ENCODE measurements around the gene USF2. TPM values are rescaled to one million over a fixed set of nuclear protein-coding genes. Genes with fewer than 3 reads are reported as not detected.
"Not testable (repeated sequence)": the region's sequence is repeated elsewhere in the genome, so short reads cannot be mapped to it uniquely, and the experiment has no call there.

The USF2 gene
- total RNA-seq, 1 donor from 2014 or later = 110 TPM

DNA sequence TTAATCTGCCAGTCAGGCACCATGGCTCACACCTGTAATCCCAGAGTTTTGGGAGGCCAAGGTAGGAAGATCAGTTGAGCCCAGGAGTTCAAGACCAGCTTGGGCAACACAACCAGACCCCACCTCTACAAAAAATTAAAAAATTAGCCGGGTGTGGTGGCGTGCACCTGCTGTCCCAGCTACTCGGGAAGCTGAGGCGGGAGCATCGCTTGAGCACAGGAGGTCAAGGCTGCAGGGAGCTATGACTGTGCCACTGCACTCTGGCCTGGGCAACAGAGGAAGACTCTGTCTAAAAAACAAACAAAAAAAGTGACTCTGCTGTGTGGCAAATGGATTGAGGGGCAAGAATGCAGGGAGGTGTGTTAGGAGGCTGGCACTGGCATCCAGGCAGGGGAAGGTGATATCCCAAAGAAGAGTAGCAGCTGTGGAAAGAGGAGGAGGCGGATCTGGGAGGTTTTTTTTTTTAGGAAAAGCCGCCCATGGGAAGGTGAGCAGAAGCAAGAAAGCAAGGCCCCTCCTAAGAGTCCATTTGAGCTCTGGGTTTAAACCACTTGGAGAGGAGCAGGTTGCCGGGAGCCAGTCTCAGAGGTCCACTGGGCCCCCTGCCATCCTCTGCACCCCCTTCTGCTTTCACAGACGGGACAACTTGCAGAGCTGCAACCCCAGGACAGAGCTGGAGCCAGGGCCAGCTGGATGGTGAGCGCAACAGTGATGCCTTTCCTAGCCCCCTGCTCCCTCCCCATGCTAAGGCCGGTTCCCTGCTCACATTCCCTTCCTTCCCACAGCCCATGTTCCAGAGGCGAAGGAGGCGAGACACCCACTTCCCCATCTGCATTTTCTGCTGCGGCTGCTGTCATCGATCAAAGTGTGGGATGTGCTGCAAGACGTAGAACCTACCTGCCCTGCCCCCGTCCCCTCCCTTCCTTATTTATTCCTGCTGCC is 15.7 kb downstream of the USF2 start:
- DNase-seq (ENCODE audit: low spot score) = no peak

DNA sequence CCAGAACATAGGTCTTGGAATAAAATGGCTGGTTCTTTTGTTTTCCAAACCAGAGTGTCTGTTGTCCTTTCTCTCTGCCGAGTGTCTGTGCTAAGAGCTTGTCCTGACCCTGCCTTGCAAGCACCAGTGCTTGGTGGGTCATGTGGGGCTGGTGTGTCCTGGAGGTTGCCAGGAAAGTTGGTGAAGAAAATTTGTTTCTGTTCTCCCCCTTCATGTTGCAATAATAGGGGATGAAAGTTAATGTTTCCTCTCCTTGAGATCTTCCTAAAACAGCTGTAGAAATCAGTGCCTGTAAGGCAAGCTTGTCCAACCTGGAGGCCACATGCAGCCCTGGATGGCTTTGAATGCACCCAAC is 16.3 kb downstream of the USF2 start:
- DNase-seq (ENCODE audit: low spot score) = no peak

DNA sequence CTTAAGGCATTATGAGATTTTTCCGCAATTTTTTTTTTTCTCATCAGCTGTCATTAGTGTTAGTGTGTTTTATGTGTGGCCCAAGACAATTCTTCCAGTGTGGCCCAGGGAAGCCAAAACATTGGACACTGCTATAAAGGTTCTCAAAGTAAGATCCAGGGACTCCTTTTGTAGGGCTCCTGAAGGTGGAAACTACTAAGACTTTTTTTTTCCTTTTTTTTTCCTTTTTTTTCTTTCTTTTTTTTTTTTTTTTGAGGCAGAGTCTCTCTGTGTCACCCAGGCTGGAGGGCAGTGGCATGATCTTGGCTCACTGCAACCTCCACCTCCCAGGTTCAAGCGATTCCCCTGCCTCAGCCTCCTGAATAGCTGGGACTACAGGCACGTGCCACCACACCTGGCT is 16.7 kb downstream of the USF2 start:
- DNase-seq (ENCODE audit: low spot score) = not testable (repeated sequence)

DNA sequence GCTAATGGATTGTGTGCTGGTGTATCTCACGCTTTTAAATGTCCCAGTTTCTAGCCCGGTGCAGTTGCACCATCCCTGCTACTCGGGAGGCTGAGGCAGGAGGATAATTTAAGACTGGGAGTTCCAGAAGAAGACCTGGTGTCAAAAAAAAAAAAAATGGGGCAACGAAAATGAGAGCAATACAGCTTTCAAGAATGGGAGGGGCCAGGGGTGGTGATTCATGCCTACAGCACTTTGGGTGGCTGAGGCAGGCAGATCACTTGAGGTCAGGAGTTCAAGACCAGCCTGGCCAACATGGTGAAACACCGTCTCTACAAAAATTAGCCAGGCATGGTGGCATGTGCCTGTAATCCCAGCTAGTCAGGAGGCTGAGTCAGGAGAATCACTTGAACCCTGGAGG is 17.3 kb downstream of the USF2 start:
- DNase-seq (ENCODE audit: low spot score) = not testable (repeated sequence)

DNA sequence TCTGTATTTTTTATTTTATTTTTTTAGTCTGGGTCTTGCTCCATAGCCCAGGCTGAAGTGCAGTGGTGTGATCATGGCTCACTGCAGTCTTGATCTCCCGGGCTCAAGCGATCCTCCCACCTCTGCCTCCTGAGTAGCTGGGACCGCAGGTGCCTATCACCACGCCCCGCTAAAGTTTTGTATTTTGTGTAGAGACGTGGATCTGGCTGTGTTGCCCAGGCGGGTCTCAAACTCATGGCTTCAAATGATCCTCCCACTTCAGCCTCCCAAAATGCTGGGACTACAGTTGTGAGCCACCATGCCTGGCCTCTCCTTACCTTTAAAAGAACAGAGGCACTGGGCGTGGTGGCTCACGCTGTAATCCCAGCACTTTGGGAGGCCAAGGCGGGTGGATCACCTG is 19.0 kb downstream of the USF2 start:
- DNase-seq (ENCODE audit: low spot score) = no peak

DNA sequence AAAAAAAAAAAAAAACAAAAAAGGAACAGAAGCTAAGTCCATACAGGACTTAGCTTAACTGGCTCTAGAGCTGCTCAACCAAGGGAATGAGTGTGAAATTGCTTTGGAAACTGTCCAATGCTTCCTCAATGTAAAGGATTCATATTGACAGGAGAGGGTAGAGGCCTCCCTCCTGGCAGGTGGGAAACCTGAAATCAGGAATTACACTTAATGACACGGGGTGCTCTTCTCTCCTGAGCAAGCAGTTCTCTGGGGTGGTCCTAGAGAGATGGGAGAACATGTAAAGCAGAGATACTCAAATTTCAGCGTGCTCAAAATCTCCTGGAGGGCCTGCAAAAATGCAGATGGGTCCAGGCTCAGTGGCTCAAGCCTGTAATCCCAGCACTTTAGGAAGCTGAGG is 19.6 kb downstream of the USF2 start:
- DNase-seq (ENCODE audit: low spot score) = no peak

DNA sequence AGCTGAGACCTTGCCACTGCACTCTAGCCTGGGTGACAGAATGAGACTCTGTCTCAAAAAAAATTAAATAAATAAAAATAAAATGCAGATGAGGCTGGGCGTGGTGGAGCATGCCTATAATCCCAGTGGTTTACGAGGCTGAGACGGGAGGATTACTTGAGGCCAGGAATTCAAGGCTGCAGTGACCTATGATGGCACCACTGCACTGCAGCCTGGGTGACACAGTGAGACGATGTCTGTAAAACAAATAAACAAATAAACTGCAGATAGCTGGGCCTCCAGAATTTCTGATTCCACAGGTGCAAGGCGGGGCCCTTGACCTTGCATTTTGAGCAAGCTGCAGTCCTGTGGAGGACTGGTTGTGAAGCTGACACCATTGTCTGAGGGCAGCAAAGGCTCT is 20.1 kb downstream of the USF2 start:
- no peak for DNase-seq (ENCODE audit: low spot score)

DNA sequence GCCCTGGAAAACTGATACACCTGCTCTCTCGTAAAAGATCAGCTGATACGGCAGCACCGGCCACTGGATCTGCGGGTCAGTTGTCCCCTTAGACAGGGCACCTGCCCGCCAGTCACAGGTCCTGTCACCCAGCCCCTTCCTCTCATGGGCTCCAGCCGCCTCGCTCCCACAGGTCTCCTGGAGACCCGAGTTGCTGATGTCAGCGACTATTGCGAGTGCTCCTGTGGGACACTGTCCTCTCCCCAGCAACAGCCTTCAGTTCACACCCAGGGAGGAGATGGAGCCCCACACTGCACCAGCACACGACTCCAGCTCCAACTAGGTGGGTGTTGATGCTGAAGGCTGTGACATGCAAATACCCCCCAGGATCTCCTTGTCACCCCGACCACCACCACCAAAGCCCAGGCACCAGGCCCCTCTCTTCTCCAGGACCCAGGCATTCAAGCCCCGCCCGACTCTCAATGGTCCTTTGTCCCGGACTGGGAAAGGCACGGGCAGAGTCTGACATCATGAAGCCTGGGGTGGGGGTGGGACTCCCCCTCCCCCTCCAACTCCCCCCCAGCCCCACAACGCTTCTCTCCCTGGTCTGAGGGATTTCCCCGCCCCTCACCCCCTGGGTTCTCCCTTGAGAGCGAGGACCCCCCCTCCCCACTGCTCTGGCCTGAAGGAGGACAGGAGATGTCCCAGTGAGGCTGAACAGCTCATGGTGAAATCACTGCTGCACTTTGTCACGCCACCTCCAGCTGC is 21.8 kb downstream of the USF2 start:
- no peak for DNase-seq (ENCODE audit: low spot score)

DNA sequence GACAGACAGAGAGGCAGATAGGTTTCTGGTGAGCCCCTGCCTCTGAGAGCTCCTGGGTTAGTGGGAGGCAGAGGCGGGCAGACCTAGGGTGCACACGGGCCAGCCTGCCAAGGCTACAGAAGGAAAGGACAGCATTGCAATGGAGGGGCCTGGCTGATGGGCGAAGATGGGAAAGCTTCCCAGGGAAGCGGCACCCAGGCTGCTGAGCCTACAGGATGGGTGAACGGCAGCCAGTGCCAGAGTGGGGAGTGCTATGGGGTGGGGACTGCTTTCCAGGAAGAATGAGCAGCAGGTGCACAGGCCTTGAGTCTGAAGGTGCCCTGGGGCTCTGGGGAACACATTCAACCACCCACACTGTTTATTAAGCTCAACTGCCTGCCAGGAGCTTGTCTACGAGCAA is 22.5 kb downstream of the USF2 start:
- no peak for DNase-seq (ENCODE audit: low spot score)

DNA sequence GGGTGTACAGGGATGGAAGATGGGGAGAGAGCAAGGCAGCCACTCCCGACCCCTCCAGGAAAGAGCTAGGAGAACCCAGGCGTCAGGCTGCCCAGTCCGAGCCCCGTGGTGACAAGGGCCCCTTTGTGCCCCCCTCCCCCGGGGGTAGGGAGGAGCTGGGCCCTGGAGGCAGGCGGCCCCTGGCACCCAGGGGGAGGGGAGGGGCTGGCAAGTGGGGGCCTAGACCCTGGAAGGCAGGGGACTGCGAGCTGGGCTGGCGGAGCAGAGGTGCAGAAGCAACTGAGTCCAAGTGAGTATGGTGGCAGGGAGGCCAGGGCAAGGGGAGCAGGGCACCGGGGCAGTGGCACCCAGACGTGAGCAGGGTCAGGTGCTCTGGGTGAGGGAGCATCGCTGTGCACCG is 23.2 kb downstream of the USF2 start, which contains the start of gene MAG:
Gene MAG (plus strand): TSS at position 246 of the 400 bp plus-strand sequence. CDS start 3,248 bp downstream, outside the sequence.
- no peak for DNase-seq (ENCODE audit: low spot score)

DNA sequence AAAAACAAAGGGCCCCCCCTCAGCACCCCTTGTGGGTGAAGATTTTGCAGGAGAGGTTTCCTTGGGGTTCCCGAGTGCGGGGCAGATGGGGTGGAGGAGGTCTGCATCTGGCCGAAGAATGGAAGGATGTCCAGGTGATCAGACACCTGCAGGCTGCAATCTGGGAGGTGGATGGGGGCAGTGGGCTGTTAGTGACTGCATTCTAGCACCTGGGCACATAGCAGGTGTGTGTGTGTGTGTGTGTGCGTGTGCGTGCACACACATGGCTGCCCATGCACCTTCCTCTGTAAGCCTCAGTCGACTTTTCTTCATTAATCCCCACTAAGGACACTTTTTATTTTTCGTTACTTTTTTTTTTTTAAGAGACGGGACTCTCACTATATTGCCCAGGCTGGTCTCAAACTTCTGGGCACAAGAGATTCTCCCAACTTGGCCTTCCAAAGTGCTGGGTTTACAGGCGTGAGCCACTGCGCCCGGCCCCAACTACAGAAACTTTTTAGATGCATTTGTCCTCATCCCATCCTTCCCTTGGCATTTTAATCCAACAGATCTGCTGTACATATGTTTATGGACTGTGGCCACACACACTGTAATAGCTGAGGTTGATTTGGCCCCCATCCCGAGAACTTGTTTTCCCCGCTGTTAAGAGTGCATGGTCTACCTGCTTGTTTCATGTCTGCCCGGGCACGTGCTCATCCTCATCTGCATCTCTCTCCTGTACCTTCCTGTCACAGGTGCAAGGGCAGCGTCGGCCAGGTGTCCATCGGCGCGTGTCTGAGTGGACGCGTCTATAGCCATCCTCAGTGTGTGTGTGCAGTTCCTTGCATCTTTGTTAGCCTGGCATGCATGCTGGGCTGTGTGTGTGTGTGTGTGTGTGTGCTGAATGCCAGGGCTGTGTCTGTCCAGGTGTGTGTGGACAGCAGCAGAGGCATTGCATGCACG is 23.9 kb downstream of the USF2 start:
- no peak for DNase-seq (ENCODE audit: low spot score)

DNA sequence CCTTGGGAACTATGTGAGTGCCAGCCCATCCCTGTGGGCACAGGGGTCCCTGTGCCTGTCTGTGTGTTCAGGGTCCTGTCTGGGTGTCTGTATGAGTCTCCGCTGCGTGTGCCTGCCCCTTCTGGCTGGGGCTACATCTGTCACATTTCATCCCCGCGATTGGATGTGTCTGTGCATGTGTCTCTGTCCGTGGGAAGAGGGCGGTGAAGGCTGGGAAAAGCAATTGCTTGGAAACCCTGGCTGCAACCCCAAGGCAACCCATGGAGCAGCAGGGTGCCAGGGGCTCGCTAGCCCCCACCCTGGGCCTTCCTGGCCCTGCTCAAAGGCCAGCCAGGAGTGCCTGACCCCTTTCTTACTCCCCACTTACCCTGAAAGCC is 24.6 kb downstream of the USF2 start:
- no peak for DNase-seq (ENCODE audit: low spot score)

DNA sequence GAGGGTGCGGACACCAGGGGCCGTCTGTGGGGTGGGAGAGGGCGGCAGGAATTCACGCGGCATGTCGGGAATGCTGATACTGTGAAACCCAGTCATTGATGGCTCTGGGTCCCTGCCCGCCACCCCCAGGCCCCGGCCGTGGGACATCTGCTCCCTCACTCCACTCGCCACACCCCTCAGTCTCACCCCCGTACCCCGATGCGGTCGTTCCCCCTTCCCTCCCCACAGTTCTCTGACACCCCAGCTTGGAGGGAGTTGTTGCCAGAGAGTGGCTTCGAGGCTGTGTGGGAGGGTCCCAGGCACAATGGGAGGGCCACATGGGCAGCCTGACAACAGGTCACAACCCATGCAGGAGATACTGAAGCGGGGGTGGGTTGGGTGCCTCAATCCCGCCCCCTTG is 25.0 kb downstream of the USF2 start:
- no peak for DNase-seq (ENCODE audit: low spot score)

DNA sequence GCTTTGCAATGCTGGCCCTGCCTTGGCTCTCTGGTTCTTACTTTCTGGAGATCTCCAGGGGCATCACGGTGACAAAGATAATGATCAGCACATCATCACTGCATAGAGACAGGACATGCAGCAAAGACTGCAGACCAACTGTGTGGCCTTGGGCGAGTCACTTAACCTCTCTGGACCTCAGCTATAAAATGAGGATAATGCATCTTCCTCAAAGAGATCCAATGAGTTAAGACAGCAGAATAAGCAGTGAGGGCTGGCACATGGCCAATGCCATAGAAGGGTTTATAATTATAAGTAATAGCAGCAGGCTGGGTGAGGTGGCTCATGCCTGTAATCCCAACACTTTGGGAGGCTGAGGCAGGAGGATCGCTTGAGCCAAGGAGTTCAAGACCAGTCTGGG is 25.6 kb downstream of the USF2 start:
- no peak for DNase-seq (ENCODE audit: low spot score)

DNA sequence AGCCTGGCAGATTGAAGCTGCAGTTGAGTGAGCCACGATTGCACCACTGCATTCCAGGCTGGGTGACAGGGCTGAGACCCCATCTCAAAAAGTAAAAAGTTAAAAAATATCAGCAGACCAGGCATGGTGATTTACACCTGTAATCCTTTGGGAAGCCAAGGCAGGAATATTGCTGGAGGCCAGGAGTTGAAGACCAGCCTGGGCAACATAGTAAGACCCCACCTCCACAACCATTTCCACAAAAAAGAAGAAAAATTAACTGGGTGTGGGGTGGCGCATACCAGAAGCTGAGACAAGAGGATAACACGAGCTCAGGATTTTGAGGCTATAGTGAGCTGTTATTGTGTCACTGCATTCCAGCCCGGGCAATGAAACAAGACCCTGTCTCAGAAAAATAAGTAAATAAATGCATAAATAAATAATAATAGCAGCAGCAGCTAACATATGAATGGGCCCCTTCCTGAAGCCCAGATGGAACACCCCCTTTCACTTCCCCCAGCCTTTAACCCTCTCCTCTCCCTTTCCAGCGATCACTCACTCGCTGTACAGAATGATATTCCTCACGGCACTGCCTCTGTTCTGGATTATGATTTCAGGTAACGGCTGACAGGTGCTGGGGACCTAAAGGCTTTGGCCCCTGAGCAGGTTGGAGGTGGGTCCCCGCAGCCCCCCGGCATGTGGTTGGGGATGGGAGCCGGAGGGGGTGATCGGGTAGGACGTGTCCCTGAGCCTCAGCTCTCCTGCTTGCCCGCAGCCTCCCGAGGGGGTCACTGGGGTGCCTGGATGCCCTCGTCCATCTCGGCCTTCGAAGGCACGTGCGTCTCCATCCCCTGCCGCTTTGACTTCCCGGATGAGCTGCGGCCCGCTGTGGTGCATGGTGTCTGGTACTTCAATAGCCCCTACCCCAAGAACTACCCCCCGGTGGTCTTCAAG is 26.4 kb downstream of the USF2 start:
- DNase-seq (ENCODE audit: low spot score) = no peak

DNA sequence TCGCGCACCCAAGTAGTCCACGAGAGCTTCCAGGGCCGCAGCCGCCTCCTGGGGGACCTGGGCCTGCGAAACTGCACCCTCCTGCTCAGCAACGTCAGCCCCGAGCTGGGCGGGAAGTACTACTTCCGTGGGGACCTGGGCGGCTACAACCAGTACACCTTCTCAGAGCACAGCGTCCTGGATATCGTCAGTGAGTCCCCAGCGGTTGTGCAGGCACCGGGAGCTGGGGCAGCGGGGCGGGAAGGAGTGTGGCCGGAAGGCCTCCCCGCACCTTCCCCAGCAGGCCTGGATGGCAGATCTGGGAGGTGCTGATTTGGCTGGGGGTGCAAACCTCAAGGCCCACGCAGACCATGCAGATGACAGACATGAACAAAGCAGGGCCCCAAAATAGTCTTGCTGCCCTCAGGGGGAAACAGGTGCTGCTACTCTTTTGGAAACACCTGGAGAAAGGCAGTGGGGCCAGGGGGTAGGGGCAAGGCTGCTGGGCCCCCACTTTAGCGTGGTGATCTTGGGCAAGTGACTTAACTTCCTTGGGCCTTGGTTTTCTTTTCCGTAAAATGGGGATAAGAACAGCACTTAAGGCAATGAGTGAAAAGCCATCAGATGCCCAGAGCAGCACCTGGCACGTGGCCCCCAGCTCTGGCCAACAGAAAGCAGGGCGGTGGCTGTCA is 27.2 kb downstream of the USF2 start:
- no peak for DNase-seq (ENCODE audit: low spot score)

DNA sequence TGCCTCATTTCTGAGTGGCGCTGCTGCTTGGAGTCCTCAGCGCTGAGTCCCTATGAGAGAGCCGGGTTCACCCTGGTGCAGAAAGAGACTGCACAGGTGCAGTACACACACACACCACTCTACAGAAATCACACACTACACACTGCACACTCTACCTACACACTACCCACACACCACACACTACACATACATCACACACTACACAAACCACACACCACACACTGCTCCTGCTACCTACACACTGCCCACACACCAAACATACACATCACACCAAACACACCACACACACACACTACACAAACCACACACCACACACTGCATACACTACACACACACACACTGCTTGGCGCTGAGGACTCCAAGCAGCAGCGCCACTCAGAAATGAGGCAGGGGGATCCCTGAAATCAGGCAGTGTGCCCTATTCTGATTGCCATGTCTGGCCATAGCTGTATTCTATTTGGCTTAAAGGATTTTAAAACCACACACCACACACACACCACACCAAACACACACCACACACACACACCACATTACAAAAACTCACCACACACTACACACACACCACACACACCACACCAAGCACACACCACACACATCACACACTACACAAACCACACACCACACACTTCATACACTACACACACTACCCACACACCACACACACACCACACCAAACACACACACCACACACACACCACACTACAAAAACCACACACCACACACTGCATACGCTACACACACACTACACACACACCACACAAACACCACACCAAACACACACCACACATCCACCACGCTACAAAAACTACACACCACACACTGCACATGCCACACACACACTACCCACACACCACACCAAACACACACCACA is 28.1 kb downstream of the USF2 start:
- DNase-seq (ENCODE audit: low spot score) = no peak

DNA sequence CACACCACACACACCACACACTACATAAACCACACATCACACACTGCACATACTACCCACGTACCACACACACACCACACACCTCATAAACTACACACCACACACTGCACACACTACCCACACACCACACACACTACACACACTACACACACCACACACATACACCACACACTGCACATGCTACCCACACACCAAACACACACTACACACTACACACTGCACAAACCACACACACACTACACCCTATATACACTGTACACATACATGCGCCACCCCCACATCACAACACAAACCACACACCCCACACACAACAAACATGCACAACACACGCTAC is 28.7 kb downstream of the USF2 start:
- DNase-seq (ENCODE audit: low spot score) = no peak

DNA sequence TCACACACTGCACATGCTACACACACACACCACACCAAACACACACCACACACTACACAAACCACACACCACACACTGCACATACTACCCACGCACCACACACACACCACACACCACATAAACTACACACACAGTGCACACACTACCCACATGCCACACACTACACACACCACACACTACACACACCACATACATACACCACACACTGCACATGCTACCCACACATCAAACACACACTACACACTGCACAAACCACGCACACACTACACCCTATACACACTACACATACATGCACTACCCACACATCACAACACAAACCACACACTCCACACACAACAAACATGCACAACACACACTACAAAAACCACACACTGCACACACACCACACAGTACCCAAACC is 29.2 kb downstream of the USF2 start:
- DNase-seq (ENCODE audit: low spot score) = no peak

Data from mesenteric fat pad (tissue), 1 donor.